OCI-M1 (cell line): Measurements from ENCODE around the gene IGF2BP2.
A peak's percentile ranks its signal among the peaks of the same experiment; 100 is the strongest.

Experiments
- DNase-seq: peaks from one replicate; lab custom pipeline; 2025; lab: John Stamatoyannopoulos, UW

Gene IGF2BP2

GRCh38 chr3:185837414-185837813 is 12.6 kb upstream of the IGF2BP2 start:
- no peak for DNase-seq

GRCh38 chr3:185831990-185832389 is 7.1 kb upstream of the IGF2BP2 start:
- no peak for DNase-seq

- no peak for DNase-seq
Measured at GRCh38 chr3:185831195-185831594, 6.4 kb upstream of the IGF2BP2 start.

GRCh38 chr3:185830018-185830797 is 5.4 kb upstream of the IGF2BP2 start:
- no peak for DNase-seq

- DNase-seq = peak; percentile 7
Measured at GRCh38 chr3:185828755-185829154, 3.9 kb upstream of the IGF2BP2 start.

GRCh38 chr3:185827595-185828344 is 2.9 kb upstream of the IGF2BP2 start:
- no peak for DNase-seq

- DNase-seq = peak; percentile 27
Measured at GRCh38 chr3:185825639-185826481, 1.0 kb upstream of the IGF2BP2 start.

GRCh38 chr3:185824051-185825005 is 514 bp downstream of the IGF2BP2 start:
- peak; percentile 66 for DNase-seq

GRCh38 chr3:185823078-185824044 is 1.5 kb downstream of the IGF2BP2 start:
- DNase-seq = peak; percentile 53

GRCh38 chr3:185822221-185823000 is 2.4 kb downstream of the IGF2BP2 start:
- DNase-seq = peak; percentile 49

- DNase-seq = peak; percentile 55
Measured at GRCh38 chr3:185820973-185821758, 3.7 kb downstream of the IGF2BP2 start.

- no peak for DNase-seq
Measured at GRCh38 chr3:185818267-185818875, 6.5 kb downstream of the IGF2BP2 start.

- peak; percentile 66 for DNase-seq
Measured at GRCh38 chr3:185815391-185816282, 9.2 kb downstream of the IGF2BP2 start.

- DNase-seq = peak; percentile 66
Measured at GRCh38 chr3:185813691-185814215, 11.1 kb downstream of the IGF2BP2 start.

GRCh38 chr3:185813205-185813604 is 11.6 kb downstream of the IGF2BP2 start:
- peak; percentile 35 for DNase-seq

GRCh38 chr3:185807445-185808068 is 17.3 kb downstream of the IGF2BP2 start:
- peak; percentile 12 for DNase-seq
